Medulla oblongata (tissue), 1 donor: ENCODE results near the gene ERCC6.

Experiments
- DNase-seq: peaks from one replicate; pipeline ENCODE4 v3.0.0-alpha.2; 2015; ENCODE audit errors: extremely low spot score

Gene ERCC6

GRCh38 chr10:49549640-49550346 lies 10.9 kb upstream of the ERCC6 start:
- DNase-seq, result no peak

- DNase-seq, result no peak
These were observed 4.7 kb upstream of the ERCC6 start for GRCh38 chr10:49543604-49544003.

DNA sequence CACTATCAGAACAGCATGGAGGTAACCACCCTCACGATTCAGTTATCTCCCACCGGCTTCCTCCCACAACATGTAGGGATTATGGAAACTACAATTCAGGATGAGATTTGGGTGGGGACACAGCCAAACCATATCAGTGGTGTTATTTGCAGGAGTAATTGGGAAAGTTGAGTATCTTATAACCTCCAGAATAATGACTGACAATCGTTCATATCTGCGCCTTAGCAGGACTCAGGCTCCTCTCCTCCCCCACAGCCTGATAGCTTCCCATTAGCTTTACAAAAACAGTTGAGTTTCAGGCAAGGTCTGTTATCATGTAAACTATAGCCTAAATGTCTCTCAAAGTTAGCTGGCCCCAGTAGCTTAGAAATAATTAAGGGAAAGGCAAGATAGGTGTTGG lies 3.4 kb upstream of the ERCC6 start:
- no peak for DNase-seq

GRCh38 chr10:49541762-49542161 lies 2.8 kb upstream of the ERCC6 start:
- no peak for DNase-seq

DNA sequence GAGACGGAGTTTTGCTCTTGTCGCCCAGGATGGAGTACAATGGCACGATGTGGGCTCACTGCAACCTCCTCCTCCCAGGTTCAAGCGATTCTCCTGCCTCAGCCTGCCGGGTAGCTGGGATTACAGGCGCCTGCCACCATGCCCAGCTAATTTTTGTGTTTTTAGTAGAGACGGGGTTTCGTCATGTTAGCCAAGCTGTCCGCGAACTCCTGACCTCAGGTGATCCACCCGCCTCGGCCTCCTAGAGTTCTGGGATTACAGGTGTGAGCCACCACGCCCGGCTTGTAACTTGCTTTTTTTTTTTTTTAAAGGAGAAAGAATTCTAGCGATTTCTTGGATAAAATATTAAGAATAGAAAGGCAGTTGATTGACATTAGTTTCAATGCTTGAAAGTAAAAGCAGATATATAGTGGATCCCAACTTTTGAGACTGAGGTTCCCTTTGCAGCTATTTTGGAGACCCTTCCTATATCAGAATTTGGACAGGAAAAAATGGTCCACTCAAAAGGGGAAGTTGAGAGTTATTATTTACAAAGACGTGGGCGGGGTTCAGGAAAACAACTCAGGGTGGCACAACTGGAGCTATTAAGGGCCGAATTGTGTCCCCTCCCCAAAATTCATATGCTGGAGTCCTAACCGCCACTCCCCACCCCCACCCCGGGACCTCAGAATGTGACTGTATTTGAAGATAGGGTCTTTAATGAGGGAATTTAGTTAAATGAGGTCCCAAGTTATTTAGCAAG lies 1.3 kb upstream of the ERCC6 start:
- no peak for DNase-seq

DNA sequence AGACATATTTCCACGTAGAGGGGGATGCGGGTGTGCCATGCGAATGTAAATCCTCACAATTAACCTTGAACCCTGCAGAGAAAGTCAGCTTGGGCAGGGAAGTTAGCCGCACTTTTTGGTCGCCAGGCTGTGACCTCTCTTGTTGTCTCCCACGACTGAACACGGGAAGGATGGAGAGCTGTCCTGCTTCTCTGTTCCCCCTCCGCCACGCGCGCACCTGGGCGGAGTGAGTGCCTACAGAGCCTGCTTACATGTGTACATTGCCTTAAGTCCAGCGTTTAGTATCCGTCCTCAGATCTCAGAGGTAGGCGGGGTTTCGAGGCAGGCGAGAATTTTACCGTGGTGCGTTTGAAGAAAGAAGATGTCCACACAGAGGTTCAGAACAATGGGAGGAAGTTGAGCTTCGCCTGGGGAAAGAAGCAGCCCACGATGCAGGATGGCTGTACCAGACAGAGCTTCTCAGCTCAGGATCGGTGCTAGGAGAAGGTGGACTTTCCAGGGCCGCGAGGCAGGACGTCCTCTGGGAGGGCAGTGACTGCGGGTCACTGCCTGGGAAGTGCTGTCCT lies 482 bp upstream of the ERCC6 start:
- DNase-seq, result peak; percentile 46

DNA sequence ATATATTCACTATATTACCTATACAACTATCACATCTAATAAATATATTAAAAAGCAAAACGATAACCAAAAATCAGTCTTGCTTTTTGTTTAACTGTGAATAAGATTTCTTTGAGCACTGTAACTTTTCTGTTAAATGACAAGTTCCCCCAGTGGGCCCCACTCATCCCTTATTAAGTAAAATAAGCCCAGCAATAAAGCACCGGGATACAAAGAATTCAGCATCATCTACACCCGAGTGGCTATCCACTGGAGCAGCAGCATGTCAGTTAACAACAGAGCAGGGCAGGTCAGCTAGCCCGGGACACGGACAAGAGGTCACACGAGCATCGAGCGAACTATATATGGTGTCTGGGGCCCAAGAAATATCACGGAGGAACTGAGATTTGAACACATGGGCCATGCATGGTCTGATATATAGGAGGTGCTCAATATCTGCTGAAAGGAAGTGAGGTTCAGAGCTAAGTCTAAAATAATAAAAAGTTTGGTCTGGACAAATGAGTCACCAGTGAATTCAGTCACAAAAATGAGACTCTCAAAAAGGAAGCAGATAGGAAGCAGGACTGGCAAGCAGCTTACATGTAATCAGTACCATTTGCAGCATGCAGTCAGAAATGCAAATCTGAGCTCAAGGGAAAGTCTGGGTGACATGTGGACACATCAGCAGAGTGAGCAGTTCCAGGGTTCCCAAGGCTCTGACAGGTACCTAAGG lies 4.1 kb downstream of the ERCC6 start:
- DNase-seq, result peak; percentile 57

DNA sequence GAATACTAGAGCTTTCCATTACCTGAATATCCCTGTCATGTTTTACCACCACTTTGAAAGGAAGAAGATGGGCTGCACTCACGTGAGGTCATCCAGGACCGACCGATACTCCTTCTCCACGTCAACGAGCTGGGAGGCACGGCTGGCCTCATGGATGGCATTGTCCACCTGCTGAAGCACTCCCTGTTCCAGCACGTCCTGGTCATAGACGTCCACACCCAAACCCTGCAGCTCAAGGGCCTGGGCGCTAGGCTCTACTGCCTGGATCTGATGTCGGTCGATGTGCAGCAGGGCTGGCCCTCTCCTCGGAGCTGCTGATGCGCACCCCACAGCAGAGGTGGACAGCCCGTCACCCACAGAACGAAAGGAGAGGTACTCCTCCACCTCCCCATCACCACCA lies 6.5 kb downstream of the ERCC6 start:
- DNase-seq, result no peak

DNA sequence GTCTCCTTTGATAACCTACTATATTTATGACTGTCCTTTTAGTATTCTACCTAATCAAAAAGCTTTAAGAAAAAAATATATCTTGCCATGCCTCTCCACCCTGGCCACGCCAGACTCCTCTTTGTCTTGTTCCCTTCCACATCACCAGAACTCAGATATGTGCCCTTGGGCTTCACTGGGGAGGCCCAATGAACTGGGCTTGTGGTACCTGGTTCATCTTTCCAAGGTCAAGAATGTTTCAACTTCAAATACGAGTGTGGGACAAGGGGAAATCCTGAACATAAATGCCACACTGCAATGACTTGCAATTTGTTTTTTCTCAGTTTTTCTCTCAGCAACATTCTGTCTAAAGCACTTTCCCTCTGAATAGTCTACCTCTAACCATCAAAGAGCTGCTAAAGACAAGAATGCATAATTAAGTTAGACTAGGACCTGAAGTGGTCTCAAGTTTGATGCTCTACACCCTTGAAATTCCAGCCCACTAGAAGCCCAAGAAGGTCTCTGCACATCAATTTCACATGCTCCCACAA lies 9.9 kb downstream of the ERCC6 start:
- DNase-seq, result no peak

DNA sequence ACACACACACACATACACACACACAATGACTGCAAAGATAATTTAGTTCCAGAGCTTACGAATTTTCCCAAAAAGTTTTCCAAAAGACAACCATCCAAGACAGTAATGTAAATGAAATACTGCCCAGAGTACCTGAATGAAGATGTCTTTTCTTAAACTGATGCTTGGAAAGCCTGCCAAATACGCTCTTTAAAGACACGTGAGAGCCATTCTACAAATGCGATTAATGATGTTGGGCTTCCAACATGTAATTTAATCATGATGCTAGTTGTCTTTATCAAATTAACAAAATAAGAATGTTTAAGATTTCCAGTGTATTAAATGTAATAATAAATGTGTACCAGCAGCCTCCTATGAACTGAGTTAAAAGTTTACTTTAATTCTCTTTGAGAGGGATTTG lies 11.1 kb downstream of the ERCC6 start:
- no peak for DNase-seq

GRCh38 chr10:49527061-49527460 lies 11.9 kb downstream of the ERCC6 start:
- no peak for DNase-seq

DNA sequence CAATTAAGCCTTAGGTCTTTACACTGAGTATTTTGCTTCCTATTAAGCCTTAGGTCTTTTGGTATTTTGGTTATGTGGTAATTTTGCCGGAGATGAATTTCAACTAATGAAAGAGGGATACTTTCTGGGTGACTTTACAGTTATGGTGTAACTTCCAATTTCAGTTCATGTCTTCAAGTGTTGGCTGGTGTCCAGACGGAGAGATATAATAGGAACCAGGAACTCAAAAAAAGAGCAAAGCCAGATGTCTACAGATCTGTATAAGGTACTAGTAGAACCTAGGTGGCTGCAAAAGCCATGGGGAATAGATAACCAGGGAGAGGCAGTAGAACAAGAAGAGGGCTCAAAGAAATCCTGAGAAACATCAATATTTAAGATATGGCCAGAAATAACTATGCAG lies 12.3 kb downstream of the ERCC6 start:
- peak; percentile 63 for DNase-seq

DNA sequence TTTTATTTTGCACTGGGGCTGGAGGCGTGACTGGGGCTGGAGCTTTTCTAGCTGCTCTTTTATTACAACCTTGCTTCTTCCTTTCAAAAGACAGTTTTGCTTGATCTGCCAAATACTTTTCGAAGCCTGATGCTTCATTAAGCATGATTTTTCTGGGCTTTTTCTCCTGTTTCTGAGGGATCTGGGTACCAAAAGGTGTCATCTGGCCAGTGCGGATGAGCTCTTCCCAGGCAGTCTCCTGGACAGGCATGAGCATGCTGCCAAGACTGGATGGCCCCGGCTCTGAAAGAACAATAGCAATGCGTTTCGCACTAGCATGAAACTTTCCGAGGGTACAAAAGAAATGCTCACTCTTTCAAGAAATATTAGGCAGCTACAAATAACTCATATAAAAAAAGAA lies 14.4 kb downstream of the ERCC6 start:
- DNase-seq, result no peak

DNA sequence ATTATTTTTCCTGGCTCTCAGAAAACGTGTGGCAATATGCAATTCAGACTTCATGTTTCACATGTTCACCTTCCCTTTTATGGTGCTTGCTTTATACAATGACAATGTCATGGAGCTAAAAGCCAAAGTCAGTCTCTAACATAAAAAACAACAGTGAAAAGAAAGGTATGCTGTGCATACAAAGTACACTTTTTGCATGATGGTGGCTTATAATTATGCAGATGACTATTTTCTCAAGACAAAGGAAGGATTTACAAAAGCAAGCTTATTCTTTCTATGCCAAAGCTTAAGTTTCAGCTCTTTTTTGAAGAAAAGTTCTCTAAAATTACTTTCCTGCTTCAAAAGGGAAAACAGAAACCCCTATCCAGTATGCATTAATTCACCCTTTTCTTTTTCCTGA lies 15.6 kb downstream of the ERCC6 start:
- DNase-seq, result no peak

GRCh38 chr10:49521062-49521461 lies 17.9 kb downstream of the ERCC6 start:
- DNase-seq, result no peak

DNA sequence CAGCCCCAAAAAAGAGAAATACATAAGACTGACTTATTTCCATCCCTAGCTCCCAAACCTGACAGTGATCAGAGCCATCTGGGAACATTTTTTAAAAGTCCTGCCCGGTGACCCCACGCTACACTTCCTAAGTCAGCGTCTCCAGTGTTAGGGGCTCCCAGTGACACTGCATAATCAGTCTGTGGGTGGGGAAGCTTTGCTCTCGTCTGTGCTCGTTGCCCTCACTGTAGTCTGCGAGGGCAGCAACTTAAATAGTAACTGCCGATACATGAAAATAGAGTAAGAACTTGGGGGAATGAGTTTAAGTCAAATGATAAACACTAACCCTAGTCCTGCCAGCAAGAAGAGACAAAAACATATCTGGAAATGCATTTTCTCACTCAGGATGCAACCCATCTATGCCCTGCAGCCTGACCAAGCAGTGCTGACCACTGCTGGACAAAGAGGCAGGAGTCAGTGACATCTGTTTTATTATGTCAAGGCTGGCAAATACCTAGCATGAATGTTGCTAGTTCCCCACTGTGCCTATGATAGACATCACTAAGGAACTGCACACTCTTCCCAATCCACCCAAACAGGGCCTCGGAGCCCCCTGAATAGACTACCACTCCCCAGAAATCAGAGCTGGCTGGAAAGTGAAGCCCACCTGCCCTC lies 18.7 kb downstream of the ERCC6 start:
- no peak for DNase-seq

DNA sequence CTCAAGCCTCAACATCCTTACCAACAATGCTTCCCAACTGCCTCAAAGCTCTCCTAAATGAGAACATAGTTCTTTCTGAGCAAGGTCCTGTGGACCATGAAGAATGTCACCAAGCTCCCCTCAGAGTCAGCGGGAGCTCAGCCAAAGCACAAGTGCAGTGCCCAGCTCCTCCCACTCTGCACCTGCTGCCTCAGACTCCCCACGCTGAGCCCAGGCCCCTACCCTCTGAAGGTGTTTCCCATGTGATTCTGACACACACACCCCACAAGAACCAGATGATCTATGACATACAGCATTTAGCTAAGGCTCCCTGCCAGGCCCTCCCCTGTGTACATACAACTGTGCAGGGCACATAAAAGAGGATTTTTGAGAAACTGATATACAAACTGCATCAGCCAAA lies 19.2 kb downstream of the ERCC6 start:
- DNase-seq, result no peak

GRCh38 chr10:49518982-49519578 lies 19.8 kb downstream of the ERCC6 start:
- peak; percentile 76 for DNase-seq

DNA sequence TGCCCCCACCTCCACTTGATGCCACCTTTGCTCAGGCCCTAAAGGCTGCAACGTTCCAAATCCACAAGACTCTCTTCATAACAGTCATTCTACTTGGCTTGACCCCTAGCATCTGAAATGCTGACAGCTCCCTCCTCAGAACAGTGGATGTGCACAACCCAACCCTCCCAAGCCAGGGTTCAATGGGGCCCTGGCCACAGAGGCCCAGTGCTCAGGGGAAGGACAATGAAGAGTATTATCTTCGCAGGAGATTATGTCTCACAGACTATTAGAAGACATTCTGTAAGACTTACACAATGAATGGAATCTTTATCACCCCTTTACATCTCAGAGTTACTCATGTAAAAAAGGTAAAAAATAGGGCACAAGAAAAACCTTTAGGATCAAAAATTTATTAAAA lies 20.4 kb downstream of the ERCC6 start:
- no peak for DNase-seq

DNA sequence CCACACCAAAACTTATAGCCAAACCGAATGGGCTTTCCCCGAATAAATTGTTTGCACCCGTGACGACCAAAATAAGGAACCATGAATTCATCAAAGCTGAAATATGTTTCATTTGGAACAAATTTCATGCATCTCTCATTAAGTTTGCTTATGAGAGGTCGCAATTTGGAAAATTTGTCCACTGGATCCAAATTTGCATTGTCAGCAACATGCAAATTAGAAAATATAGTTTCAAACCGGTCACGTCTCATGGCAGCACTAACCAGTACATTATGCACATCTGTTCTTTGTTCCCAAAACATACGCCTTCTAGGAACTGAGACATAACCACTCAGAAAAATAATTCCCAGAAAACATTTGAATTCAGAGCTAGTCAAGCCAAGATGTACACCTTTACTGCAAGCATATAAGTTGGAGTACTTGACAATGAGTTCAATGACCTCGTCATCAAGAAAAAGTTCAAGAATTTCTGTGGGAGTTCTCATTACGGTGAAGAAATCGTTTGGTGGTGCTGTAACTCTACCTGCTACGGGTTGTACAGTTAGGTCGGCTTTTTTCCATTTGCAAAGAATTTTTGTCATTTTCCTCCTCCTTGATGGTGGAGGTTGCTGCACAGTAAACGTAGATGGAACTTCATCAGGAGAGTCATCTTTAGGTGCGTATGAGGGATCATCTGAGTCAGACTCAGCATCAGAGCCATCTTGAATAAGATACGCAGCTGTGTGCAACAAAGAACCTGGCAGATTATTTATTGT lies 22.5 kb downstream of the ERCC6 start:
- DNase-seq, result no peak
